Measurements from ENCODE around the gene PSEN1. TPM values are rescaled to one million over a fixed set of nuclear protein-coding genes. Genes with fewer than 3 reads are reported as not detected.

PSEN1 gene
- total and polyA plus RNA-seq, 2 donors (not counting 3 experiments of a cell fraction or from before 2014, with no cell fraction given): 16.5 to 36.8 TPM

DNA sequence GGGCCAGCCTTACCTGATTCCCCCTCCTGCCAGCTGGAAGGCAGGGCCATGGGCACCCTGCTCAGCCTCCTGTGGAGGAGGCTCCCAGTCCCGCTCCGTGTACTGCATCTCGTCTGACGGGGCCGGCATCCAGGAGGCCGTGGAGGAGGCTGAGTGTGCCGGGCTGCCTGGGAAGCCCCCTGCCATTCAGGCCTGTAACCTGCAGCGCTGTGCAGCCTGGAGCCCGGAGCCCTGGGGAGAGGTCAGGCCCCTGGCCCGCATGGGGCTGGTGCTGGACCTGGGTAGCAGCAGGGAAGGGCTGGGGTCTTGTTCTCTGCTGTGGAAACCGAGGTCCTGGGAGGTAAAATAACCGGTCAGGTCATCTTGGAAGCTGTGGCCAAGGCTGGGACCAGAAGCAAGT, 117.4 kb downstream of the PSEN1 start:
- Histone ChIP-seq H3K27ac (ENCODE audit: insufficient read depth, low read depth, low read length) (no peak overlapping the region), H3K9ac (replicated peaks; ENCODE audit: extremely low read depth, insufficient read depth, low read length) (no peak overlapping the region), H4K20me1 (replicated peaks; ENCODE audit: control insufficient read depth, extremely low read depth, insufficient read depth, low read length) (no peaks in the 10 kb centered on the region), H3K9me1 (replicated peaks; ENCODE audit: control insufficient read depth, extremely low read depth, insufficient read depth, low read length) (no peaks in the 10 kb centered on the region), H3K27me3 (ENCODE audit: control insufficient read depth in 2 of 2, insufficient read depth in 2 of 2, low read length in 2 of 2) (no peaks in the 10 kb centered on the region), H2AFZ (ENCODE audit: low read depth, low read length) (no peak overlapping the region), H3K4me3 (replicated peaks in 1 of 3; ENCODE audit: insufficient read depth in 1 of 3, low read depth in 1 of 3, low read length in 3 of 3) (no peak overlapping the region), H3K36me3 (ENCODE audit: control insufficient read depth in 2 of 2, extremely low read depth in 1 of 2, insufficient read depth in 2 of 2, low read length in 2 of 2) (no peaks in the 10 kb centered on the region), H3K79me2 (ENCODE audit: control insufficient read depth, insufficient read depth, low read length) (no peaks in the 10 kb centered on the region), H3K9me3 (replicated peaks; ENCODE audit: control insufficient read depth, insufficient read depth, low read length) (no peaks in the 10 kb centered on the region), H3K4me1 (ENCODE audit: control insufficient read depth, extremely low read depth, insufficient read depth, low read length) (no peaks in the 10 kb centered on the region), H3K4me2 (ENCODE audit: insufficient read depth, low read length) (no peak overlapping the region)
- no peak for TF ChIP-seq FOS (IDR thresholded peaks at IDR 0.05; ENCODE audit: borderline replicate concordance, insufficient read depth, low read length)
- TF ChIP-seq, protein P1, sequence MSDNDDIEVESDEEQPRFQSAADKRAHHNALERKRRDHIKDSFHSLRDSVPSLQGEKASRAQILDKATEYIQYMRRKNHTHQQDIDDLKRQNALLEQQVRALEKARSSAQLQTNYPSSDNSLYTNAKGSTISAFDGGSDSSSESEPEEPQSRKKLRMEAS (IDR thresholded peaks at IDR 0.05; ENCODE audit: insufficient read depth, insufficient read length): no peak
- TF ChIP-seq GATA2 (IDR thresholded peaks at IDR 0.05; ENCODE audit: insufficient read depth, insufficient read length, low read depth, low read length): no peak
- no peak for TF ChIP-seq CTCF (IDR thresholded peaks at IDR 0.05; ENCODE audit: extremely low read depth in 1 of 2, insufficient read depth in 1 of 2, low read depth in 1 of 2, low read length in 2 of 2)
- TF ChIP-seq MYC (IDR thresholded peaks at IDR 0.05; ENCODE audit: low read depth, low read length): no peak
- no peak for TF ChIP-seq EZH2 (IDR thresholded peaks at IDR 0.05; ENCODE audit: borderline replicate concordance, low read depth, low read length, severe bottlenecking)
- TF ChIP-seq POLR2A (IDR thresholded peaks at IDR 0.05; ENCODE audit: low read depth, low read length): no peak
- no peak for TF ChIP-seq POLR2AphosphoS5 (IDR thresholded peaks at IDR 0.05; ENCODE audit: insufficient read depth, low read depth, low read length)
- TF ChIP-seq JUN (IDR thresholded peaks at IDR 0.05; ENCODE audit: borderline replicate concordance, insufficient read depth, insufficient read length, low read depth): no peak
- POLR2A ChIA-PET: no interaction called here
- dilution Hi-C loops (cut with MboI; ENCODE audit: extremely low pct_ligation_motif_present, low sequenced_read_pairs) (no loop called here), intact Hi-C loops (cut with micrococcal nuclease) (no loop called here)
- BruUV-seq (replicated peaks): no TSS peak
- DNase-seq (ENCODE audit: low read depth, low spot score) (no peak), FAIRE-seq (no peak)
- CTCF ChIA-PET: no interaction called here

Measured in endothelial cell of umbilical vein (primary cell).